Measurements from ENCODE around the gene HIBADH.

DNA sequence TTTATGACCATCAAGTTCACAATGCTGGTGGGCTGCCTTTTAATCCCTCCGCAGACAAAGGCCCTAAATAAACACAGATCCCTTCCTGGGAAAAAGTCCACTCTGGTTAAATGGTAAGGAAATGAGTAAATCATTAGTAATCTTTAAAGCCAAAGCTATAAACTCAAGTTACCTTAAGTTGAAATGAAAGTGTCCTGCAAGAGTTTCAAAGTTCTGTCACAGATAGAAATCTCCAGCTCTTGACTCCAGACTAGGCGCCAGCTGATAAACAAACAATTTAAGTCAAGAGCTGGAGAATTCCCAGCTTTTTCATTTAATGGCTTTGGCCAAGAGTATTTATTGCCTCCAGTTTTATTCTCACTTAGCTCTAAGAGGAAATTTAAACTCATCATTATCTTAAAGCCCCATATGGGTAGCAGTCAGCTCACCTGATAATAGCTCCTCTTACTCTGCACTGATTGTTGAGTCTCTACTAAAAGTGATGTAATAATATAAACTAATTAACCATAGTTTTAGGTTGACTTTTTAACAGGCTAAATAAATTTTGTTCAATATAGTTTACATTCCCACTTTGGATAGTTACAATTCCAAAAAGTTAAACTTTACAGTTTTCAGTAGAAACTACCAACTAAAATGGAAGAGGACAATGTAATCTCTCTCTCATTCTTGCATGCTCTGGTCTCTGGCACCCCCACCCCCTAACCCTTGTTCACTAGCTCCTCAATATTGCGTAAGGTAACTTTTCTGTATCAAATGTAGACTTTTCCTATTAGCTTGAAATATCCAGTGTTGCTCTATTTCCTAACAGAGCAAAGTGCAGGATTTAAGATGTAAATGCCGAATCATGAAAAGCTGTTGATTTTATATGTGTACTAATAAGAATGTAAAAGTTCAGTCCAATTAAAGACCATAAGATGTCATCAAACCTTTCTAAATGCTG, 56.1 kb downstream of the HIBADH start:
- TF ChIP-seq, protein P1, sequence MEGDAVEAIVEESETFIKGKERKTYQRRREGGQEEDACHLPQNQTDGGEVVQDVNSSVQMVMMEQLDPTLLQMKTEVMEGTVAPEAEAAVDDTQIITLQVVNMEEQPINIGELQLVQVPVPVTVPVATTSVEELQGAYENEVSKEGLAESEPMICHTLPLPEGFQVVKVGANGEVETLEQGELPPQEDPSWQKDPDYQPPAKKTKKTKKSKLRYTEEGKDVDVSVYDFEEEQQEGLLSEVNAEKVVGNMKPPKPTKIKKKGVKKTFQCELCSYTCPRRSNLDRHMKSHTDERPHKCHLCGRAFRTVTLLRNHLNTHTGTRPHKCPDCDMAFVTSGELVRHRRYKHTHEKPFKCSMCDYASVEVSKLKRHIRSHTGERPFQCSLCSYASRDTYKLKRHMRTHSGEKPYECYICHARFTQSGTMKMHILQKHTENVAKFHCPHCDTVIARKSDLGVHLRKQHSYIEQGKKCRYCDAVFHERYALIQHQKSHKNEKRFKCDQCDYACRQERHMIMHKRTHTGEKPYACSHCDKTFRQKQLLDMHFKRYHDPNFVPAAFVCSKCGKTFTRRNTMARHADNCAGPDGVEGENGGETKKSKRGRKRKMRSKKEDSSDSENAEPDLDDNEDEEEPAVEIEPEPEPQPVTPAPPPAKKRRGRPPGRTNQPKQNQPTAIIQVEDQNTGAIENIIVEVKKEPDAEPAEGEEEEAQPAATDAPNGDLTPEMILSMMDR (conservative IDR thresholded peaks at IDR 0.05), result no peak
- TF ChIP-seq ZFX (IDR thresholded peaks at IDR 0.05), result no peak

All from C4-2B (cell line).